IPS-15b (cell line): Measurements from ENCODE around the gene MOCOS.

ENCODE experiments used
- H3K27me3 ChIP-seq: one replicate; pipeline ENCODE4 v1.6.1; 2013; ENCODE audit warnings: low read length; ENCODE audit not compliant: control insufficient read depth, insufficient read depth
- H3K36me3 ChIP-seq: one replicate; pipeline ENCODE4 v1.6.1; 2013; ENCODE audit warnings: low read length; ENCODE audit not compliant: control insufficient read depth, insufficient read depth
- H3K4me1 ChIP-seq: one replicate; pipeline ENCODE4 v1.6.1; 2013; ENCODE audit warnings: mild to moderate bottlenecking, low read length; ENCODE audit not compliant: control insufficient read depth, insufficient read depth
- H3K4me3 ChIP-seq: one replicate; pipeline ENCODE4 v1.5.1; 2013; ENCODE audit warnings: low read depth, low read length
- H3K9ac ChIP-seq: one replicate; pipeline ENCODE4 v1.6.1; 2013; ENCODE audit warnings: low read depth, mild to moderate bottlenecking, low read length
- H3K9me3 ChIP-seq: one replicate; pipeline ENCODE4 v1.6.1; 2013; ENCODE audit warnings: mild to moderate bottlenecking, low read length; ENCODE audit not compliant: control insufficient read depth, insufficient read depth

The MOCOS gene

DNA sequence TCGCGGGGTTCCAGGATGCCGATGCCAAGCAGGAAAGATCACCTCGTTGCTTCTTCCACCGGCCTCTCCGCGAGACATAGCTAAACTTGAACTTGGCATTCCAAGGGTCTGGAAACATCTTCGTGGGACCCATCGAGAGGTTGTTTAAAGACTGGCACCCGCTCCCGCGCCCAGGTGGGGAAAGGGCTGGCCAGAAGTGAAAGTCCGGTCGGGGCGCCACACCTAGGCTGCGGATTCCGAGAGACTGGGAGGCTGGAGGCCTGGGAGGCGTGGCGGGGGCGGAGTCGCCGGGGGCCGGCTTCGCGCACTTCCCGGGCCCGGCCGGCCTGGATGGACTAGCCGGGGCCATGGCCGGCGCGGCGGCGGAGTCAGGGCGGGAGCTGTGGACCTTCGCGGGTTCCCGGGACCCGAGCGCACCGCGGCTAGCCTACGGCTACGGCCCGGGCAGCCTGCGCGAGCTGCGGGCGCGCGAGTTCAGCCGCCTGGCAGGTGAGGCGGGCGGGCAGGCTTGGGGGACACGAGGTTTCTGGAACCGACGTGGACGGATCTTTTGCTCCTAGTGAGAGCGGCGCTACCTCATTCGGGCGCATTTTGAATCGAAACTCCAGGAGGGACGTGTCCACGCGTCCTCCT lies at the start of gene MOCOS:
Gene MOCOS, plus strand, starts transcription at position 305 of the 633 bp plus-strand sequence. Its CDS starts 43 bp downstream, at position 348.
- Histone ChIP-seq H3K36me3 (no peaks in the 10 kb centered on the region), H3K27me3 (peaks cover 56% of the 10 kb centered on the region), H3K9me3 (no peaks in the 10 kb centered on the region), H3K9ac (peak within 1 kb of the TSS; percentile 73), H3K4me1 (peaks cover 6% of the 10 kb centered on the region), H3K4me3 (peak within 1 kb of the TSS; percentile 81)

DNA sequence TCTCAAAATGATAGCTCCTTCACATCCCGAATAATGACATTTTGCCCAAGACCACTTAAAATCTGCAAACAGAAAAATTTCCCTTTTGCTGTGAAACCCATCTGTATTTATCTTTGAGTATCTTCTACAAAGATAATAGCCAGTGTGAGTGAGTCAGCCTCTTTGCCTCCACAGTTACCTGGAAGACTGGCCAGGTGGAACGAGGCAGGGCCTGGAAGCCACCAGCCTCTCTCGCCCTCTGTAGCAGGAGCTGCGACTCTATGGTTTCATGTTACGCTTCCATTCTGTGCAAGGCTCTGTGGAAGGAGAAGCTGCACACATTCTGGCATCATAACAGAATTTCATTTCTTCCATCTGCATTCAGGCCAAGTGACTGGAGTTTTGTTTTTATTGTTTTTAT lies 48.1 kb upstream of the MOCOS start:
- H3K27me3 ChIP-seq, result no peaks in the 10 kb centered on the region
- no peaks in the 10 kb centered on the region for H3K4me1 ChIP-seq
- H3K4me3 ChIP-seq, result no peak overlapping the region
- no peak overlapping the region for H3K9ac ChIP-seq
- H3K36me3 ChIP-seq, result peaks cover 7% of the 10 kb centered on the region
- H3K9me3 ChIP-seq, result no peaks in the 10 kb centered on the region

- Histone ChIP-seq H3K36me3 (peaks cover 9% of the 10 kb centered on the region), H3K9ac (no peak overlapping the region), H3K4me1 (no peaks in the 10 kb centered on the region), H3K9me3 (no peaks in the 10 kb centered on the region), H3K27me3 (no peaks in the 10 kb centered on the region), H3K4me3 (no peak overlapping the region)
Observed at GRCh38 chr18:36141576-36141975, 45.7 kb upstream of the MOCOS start.

- Histone ChIP-seq H3K27me3 (no peaks in the 10 kb centered on the region), H3K36me3 (peaks cover 12% of the 10 kb centered on the region), H3K9ac (no peak overlapping the region), H3K4me1 (no peaks in the 10 kb centered on the region), H3K9me3 (no peaks in the 10 kb centered on the region), H3K4me3 (no peak overlapping the region)
Observed at GRCh38 chr18:36142751-36143150, 44.5 kb upstream of the MOCOS start.

- Histone ChIP-seq H3K9ac (no peak overlapping the region), H3K9me3 (no peaks in the 10 kb centered on the region), H3K27me3 (no peaks in the 10 kb centered on the region), H3K4me1 (no peaks in the 10 kb centered on the region), H3K4me3 (no peak overlapping the region), H3K36me3 (peaks cover 17% of the 10 kb centered on the region)
Observed at GRCh38 chr18:36143391-36143790, 43.9 kb upstream of the MOCOS start.

- H3K4me1 ChIP-seq, result no peaks in the 10 kb centered on the region
- no peaks in the 10 kb centered on the region for H3K27me3 ChIP-seq
- H3K4me3 ChIP-seq, result no peak overlapping the region
- H3K9me3 ChIP-seq, result no peaks in the 10 kb centered on the region
- H3K36me3 ChIP-seq, result peaks cover 51% of the 10 kb centered on the region
- H3K9ac ChIP-seq, result no peak overlapping the region
Observed at GRCh38 chr18:36149514-36150289, 37.6 kb upstream of the MOCOS start.

GRCh38 chr18:36152781-36153180 lies 34.5 kb upstream of the MOCOS start:
- no peaks in the 10 kb centered on the region for H3K27me3 ChIP-seq
- no peak overlapping the region for H3K4me3 ChIP-seq
- no peaks in the 10 kb centered on the region for H3K4me1 ChIP-seq
- H3K36me3 ChIP-seq, result peaks cover 55% of the 10 kb centered on the region
- H3K9ac ChIP-seq, result no peak overlapping the region
- no peaks in the 10 kb centered on the region for H3K9me3 ChIP-seq

DNA sequence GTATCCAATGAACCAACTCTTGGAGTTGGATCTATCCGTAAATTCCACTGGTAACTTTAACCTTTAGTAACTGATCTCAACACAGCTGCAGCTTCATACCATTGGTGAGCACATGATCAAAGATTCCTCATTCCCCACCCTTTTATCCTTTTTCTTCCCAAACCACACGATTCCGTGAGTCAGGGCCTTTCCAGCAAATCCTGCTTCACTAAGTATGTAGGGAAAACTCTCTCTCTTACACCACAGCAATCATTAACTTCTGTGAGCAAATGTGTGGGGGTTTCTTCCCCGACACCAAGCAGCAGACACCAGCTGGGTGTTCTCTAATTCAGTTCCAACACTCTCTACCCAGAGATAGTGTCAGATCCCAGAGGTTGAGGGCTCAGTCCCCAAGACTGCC lies 34.1 kb upstream of the MOCOS start:
- no peaks in the 10 kb centered on the region for H3K27me3 ChIP-seq
- no peak overlapping the region for H3K9ac ChIP-seq
- no peaks in the 10 kb centered on the region for H3K9me3 ChIP-seq
- no peaks in the 10 kb centered on the region for H3K4me1 ChIP-seq
- H3K4me3 ChIP-seq, result no peak overlapping the region
- peaks cover 53% of the 10 kb centered on the region for H3K36me3 ChIP-seq

DNA sequence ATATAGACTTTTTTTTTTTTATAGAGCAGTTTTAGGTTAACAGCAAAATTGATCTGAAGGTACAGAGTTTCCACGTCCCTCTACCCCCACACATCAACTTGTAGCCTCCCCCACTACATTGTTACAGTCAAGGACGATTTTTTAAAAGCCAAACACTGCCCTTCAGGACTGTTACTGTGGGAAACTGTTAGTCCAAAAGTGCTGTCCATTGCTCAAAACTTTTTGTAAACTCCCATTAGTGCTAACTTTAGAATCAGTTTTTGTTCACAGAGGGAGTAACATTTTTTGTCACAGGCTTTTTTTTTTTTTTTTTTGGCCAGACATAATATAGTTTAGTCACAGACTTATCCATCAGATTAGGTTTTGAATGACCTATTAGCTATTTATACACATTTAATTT lies 33.5 kb upstream of the MOCOS start:
- Histone ChIP-seq H3K36me3 (peaks cover 51% of the 10 kb centered on the region), H3K9me3 (no peaks in the 10 kb centered on the region), H3K4me1 (no peaks in the 10 kb centered on the region), H3K9ac (no peak overlapping the region), H3K27me3 (no peaks in the 10 kb centered on the region), H3K4me3 (no peak overlapping the region)

GRCh38 chr18:36155851-36156757 lies 31.2 kb upstream of the MOCOS start:
- Histone ChIP-seq H3K27me3 (no peaks in the 10 kb centered on the region), H3K4me3 (no peak overlapping the region), H3K36me3 (peaks cover 45% of the 10 kb centered on the region), H3K9ac (no peak overlapping the region), H3K9me3 (no peaks in the 10 kb centered on the region), H3K4me1 (no peaks in the 10 kb centered on the region)

GRCh38 chr18:36157441-36157840 lies 29.9 kb upstream of the MOCOS start:
- H3K9ac ChIP-seq, result no peak overlapping the region
- H3K36me3 ChIP-seq, result peaks cover 39% of the 10 kb centered on the region
- no peak overlapping the region for H3K4me3 ChIP-seq

More at GRCh38 chr18:36157441-36157840, 29.9 kb upstream of the MOCOS start:
- Histone ChIP-seq H3K9me3 (no peaks in the 10 kb centered on the region), H3K27me3 (no peaks in the 10 kb centered on the region), H3K4me1 (no peaks in the 10 kb centered on the region)
